SIG-M5 treated with dmso at 0.1 percent for 504 hours (cell line): ENCODE results near the gene LCE7A.

ENCODE experiments used
- DNase-seq: peaks from one replicate; lab custom pipeline; 2025; ENCODE audit not compliant: unreplicated experiment; lab: John Stamatoyannopoulos, UW

LCE7A gene, protein sequence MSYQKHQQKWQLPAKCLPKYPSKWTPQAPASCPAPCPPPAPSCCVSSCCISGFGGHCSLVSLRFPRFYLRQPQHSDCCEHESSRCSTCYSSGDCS

DNA sequence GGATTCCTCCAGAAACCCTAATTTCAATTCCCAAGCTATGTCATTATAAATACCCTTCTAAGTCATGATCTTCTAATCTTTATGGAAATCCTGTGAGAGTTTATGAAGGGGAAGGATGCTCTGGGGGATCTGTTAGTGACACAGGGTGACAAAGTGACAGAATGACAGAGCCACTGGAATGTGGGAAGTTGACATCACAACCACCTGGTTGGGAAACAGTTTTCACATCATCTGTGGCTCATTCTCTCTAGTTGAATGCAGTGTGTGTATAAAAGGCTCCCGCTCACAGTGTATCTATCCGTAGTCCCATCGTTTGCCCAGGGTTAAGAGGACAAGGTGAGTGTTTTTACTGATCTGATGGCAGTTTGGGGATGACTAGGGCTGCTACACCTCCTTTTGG is at the start of gene LCE7A:
LCE7A (plus strand) TSS at position 301 of the 400 bp plus-strand sequence. CDS start 702 bp downstream, outside the sequence.
- DNase-seq, result no peak

DNA sequence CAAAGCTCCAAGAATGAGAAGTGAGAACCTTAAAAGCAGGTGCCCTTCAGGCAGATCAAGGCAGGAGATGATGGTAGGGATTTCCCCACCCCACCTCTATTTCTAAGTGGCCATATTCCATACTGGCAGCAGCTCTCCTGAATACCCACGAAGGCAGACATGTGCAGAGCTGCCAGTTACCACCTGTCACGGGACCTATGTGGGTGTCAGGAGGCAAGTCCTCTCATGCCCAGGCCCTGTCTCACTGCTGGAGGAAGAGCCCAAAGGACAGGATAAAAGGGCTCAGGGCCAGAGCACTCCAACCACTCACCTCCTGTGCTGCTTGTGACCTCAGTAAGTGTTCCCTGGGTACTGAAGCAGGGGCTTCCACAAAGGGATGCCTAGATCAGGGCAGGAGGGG is 48.7 kb upstream of the LCE7A start:
- no peak for DNase-seq

DNA sequence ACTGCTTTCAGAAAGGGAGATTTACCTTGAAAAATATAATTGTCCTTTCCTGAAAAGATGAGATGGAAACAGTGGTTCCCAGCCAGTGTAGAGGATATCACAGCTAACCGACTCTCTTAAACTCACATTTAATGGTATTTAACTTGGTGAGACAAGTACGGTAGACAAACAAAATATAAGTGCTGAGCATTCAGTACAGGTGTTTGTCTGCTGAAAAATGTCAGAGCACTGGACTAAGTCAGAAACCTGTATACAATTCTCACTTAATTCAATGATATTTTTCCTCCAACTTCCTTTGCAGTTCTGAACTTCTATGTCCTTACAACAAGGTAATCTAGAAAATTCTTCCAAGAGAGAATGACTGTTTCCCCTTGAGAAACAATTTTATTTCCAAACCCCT is 48.1 kb upstream of the LCE7A start, which contains the start of gene LCE1B:
LCE1B (plus strand) TSS at position 301 of the 400 bp plus-strand sequence. CDS start 476 bp downstream, outside the sequence.
- no peak for DNase-seq

DNA sequence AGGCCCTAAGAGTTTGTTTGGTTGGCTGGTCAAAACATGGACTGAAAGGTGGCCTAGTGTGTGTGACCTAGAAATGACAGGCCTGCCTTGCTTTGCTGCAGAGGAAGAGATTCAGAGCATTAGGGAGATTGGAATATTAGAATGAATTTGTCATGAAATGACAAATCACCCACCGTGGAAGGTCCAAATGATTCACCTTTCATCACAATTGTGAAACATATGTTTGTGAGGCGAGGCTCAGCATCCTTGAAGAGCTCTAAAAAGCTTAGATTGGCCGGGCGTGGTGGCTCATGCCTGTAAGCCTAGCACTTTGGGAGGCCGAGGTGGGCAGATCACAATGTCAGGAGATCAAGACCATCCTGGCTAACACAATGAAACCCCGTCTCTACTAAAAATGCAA is 42.5 kb upstream of the LCE7A start:
- no peak for DNase-seq

DNA sequence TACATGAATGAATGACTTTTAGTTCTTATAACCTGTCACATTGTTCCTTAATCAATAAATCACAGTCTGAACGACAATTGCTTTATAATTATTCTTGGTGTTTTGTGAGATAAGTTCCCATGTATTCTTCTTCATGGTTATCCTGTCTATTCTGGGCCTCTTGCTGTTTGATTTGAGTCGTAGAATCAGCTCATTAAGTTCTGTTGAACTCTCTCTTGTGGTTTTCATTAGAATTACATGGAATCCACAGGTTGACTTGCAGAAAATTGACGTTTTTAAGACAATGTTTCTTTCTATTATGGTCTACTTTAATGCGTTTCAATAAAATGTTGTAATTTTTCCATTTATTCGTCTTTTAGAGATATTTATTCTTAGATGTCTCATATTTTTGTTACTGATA is 36.5 kb upstream of the LCE7A start:
- no peak for DNase-seq

DNA sequence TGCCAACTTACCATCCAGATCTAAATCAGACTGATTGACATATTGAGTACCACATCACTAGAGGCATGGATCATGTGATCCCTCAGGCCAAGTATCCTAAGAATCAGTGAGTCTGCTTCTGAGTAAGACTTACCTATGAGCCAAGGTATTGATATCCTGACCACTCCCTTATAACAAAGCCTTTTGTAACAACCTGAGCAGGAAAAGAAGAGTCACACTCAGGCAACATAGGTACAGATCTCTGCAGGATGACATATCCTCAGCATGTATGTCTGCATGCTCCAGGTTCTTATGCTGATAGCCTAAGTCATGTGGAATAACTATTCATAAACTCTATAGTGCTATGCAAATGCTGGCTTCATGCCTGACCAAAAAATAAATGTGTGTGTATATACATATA is 34.8 kb upstream of the LCE7A start:
- DNase-seq, result no peak

DNA sequence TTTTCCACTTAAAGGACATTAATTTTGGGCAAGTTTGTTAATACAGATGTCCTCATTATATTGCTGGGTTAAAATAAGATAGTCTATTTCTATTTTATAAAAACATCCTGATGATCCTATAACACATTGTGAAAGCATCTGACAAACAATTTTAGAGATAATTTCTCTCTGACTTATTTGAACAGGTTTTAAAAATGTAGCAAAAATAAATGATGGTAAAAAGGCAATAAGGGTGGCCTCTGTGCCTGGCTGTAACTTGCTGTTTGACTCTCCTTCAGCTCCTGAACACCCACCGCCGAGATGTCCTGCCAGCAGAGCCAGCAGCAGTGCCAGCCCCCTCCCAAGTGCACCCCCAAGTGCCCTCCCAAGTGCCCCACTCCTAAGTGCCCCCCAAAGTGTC is 32.6 kb upstream of the LCE7A start, which contains the start of gene LCE1A:
LCE1A (plus strand) TSS at position 301 of the 400 bp plus-strand sequence; CDS start at position 301, 0 bp downstream.
- no peak for DNase-seq

DNA sequence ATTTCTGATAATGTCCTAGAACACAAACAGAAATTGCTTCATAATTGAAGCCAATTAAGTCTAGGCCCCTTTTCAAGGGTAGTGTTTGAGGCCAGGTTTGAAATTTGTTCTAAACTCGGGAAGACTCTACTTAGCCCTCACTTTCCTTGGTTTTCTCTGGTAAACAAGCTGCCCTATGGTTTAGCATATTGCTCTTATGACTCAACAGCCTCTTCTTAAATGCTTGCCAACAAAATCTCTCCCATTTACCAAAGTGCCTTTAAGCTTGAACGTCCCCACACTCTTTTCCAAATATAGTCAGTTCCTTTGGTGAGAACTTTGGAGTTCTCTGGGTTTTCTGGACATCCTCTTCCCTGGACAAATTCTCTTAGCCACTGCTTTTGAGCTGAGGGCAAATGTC is 22.9 kb upstream of the LCE7A start:
- DNase-seq, result no peak

DNA sequence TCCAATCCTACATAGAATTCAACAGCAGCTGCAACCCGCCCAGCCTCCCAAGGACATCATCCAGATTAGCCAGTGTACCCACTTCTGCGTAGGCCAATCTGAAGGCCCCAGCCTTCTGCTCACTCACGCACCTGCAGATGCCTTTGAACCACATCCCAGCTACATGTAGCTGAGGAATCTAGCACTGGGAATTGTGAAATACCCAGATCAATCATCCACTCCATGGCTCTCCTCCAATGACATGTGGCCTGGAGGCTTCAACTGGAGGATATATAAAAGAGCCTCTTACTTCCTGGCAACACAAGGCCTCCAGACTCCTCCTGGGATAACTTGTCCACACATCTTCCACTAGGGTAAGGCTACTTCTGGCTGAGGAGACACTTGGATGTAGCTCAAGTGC is 17.2 kb upstream of the LCE7A start, which contains the start of gene LCE6A:
LCE6A (plus strand) TSS at position 301 of the 400 bp plus-strand sequence. CDS start 665 bp downstream, outside the sequence.
- DNase-seq, result no peak

DNA sequence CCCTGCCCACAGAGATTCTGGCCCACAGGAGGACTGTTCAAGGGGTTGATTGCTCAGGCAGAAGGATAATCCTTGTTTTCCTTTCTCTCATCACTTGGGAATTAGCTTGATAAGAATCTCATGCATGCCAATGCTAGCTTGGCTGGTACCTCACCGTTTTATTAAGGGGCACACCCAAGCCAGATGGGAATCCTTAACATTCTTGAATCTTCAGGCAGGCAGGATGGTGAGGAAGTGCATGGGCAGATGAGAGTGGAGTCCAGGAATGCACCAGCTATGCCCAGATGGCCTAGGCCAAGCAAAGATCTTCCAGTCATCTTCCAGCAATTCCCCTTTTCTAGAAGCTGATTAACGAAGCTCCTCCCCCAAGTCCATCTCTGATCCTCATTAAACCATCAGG is 4.1 kb upstream of the LCE7A start:
- DNase-seq, result no peak

DNA sequence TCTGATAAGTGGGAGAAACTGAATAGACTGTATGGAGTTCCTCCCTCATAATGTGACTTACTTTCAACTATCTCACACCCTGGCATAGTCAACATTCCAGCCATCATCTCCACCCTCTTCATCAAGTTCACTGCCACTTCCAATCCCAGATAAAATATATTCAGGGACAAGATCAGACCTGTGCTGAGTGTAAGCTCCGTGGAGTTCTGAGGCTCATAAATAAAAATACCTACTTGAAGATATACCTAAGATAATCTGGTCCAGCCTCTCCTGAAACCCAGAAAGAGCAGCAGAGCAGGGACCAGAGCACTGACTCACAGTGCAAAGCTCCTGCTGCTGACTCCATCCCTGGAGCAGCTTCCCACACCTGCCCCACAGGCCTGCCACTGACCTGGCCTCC is 1.7 kb upstream of the LCE7A start:
- no peak for DNase-seq

DNA sequence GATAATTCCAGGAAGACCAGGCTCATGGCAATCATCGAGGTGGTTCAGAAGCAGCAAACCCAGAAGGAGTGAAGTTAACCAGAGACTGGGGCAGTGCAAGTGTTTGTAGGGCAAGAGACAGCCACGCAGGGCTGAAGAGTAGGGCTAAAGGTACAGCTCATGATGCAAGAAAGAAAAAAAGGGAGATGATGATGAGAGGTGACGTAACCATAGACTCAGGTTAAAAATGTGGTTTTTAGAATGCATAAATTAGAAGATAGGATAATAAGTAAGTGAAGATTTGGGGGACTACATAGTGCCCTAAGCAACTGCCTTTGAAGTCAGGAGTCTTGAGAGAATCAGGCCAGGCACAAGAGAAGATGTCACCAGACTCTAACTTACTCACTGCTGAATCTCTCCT is 333 bp downstream of the LCE7A start:
- DNase-seq, result no peak

DNA sequence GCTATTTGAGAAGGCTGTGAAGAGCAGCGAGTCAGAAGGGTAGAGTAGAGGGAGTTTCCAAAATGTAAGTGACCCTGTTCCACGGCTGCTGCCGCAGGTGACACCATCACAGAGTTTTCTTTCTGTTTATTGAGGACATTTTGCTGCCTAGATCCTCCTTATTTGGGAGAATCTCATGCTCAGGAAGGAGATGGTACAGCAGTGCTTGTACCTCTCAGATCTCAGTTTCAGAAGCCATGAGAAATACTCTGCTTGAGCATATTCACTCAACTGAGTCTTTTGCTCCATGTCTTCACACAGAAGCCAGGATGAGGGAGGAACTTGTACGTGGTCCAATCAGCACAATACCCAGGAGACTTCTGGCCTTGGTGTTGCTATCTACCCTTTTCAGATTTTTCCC is 1.6 kb downstream of the LCE7A start:
- no peak for DNase-seq

DNA sequence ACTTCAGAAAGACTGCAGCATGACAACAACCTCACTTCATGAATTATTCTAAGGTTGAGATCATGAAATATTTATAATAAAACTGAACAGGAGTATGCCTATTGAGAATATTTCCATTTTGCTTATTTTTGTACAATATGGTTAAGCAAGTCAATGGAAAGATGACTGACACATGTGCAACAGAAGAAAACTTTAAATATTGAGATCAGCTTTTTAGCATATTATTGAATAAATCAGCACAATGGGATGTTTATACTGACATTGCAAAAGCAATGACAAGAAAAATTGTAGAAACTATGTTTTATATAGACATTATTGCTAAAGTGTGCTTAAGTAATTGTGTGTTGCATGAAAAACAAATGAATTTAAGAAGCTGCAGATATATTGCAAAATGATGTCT is 4.6 kb downstream of the LCE7A start:
- no peak for DNase-seq

DNA sequence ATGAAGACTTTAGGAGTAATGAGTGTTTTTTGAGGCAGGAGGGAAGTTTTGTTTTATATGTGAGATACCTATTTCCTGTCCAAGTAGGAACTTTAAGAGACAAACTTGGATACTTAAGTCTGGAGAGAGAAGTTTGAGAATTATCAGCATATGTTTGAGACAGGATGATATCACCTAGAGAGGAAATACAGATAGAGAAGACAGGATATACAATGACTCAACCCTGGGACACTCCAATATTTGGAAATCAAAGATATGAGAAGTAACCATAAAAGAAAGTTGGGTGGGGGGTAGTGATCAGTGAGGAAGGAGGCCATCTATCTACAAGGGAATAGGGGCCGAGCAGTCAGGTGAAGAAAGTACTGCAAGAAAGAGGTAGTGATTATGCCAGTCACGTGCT is 6.5 kb downstream of the LCE7A start:
- DNase-seq, result no peak

DNA sequence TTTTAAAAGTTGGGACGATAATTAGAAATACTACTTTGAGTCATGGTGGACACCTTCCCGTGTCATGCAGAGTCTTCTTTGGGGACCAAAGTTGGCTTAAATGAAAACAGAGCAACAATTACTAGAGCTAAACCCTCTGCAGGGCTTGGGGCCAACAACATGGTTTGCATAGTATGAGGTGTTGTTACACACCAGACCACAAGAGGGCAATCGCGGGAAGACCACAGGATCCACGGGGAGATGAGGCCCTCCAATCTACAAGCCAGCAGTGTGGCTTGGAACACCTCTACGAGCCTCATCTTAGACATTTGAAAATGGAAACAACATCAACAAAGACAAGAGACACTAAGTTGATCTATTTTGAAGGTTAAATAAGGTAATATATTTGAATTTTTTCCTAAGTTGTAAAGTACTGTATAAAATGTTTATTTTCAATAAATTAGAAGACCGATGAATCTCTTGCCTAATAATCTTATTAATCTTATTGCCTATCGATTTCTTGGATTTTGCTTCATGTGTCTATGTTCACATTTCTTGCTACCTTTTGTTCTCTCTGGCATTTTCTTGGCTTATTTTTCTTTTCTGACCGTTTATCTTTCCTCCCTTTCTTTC is 10.1 kb downstream of the LCE7A start:
- DNase-seq, result peak; percentile 70

DNA sequence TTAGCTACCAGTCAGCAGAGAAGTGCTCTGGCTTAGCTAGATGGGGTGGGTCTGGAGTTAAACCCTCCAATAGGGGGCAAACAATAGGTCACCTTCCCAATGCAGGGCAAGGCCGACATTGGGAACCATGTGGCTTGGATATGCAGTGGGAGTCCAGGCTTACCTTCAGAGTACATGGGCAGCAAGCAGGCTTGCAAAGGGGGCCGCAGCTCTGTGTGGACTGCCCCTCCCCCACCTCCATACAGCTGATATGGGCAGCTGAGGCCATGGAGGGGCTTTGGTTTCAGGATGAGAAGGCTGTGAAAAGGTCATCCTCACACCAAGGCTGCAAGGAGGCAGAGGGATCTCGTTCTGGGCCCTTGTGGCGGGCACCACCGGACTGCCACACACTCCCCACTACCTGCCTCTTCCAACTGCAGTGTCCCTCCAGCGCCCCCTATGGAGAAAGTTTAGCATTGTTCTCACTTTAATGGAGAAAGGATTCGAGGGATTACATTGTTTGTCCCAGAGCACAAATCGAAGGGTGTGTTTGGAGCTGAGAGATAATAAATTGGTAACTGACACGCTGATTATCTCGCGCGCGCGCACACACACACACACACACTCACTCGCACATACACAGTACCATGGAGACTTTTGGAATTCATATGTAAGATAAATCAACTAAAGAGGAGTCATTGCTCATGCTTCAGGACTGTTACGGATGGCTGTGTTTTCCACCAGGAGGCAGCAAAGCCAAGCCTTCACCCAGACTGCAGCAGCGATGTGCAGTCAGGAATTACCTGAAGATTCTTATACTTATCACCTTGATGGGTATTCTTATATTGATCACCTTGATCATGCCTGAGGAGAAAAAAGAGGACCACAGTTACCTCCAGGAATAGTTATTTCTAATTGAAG is 11.3 kb downstream of the LCE7A start:
- peak; percentile 32 for DNase-seq

DNA sequence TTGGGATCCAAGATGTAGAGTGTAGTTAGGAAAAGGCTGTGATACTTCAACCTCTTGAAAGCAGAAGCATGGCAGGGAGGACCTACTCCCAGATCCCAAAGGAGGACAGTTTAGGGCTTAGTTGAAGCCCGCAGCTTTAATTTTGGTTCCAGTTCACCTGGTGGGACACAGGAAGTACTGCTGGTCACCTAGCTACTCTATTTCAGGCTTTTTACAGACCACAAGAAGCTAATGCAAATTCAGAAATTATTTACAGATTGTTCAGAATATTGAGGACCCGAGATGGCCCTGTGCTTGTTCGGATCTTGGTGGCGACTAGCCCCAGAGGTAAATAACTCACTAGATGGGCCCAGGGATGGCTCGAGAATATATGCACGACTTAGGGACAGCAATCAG is 11.9 kb downstream of the LCE7A start:
- DNase-seq, result no peak

DNA sequence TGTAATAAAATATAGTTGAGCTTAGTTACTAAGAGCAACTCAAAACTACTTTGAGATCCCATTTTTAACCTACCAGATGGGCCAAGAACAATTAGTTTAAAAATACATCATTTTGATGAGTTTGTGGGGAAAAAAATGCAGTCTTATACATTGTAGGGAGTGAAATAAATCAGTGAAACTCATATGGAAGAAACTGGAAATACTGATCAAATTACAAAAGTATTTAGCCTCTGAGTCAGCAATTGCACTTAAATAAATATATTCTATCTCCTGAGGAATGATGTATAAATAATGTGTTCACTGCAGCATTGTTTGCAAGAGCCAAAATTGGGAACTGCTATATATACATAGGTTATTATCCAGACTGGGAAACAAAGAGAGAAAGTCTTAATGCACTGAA is 13.7 kb downstream of the LCE7A start:
- DNase-seq, result no peak

DNA sequence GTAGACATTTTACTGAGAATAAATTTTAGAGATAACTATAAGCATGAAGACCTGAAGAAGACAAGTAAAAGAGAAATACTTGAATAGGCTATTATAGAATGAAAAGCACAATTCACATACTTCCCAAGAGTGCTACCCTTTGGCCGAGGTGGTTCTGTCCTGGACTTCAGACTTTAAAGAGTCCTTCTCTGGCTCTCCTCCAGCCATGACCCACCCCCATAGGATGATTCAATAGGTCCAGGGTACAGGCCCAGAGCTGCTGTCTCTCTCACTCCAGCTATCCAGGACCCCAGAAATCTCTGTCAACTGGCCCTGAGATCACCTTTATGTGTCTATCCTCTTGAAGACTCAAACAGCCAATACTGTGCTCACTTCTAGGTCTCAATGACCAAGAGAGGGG is 17.0 kb downstream of the LCE7A start:
- DNase-seq, result no peak

DNA sequence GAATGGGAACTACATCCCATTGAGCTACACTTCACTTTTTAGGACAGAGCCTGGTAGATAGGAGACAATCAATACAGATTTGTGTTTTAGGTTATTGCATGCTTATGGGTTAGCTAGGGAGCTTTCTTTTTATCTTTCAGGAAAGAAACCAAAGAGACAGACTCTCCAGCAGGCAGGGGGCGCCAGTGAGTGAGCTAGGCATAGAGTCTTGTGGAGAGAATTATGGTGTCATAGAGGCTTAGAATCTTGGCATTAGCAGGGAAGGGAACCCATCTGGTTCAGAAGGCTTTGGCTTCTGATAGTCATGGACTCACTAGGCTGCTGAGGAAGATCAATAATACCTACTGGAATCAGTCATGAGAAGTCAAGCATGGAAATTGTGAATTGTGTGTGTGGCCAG is 18.2 kb downstream of the LCE7A start, which contains the start of gene SMCP:
SMCP (plus strand) TSS at position 281 of the 400 bp plus-strand sequence. CDS start 6,101 bp downstream, outside the sequence.
- no peak for DNase-seq
